Adrenal gland (tissue), 12 donors: ENCODE results near the gene CCDC170. TPM values are rescaled to one million over a fixed set of nuclear protein-coding genes. Genes with fewer than 3 reads are reported as not detected.

Experiments
- DNase-seq, 7 donors: peaks; one replicate each; pipeline ENCODE4 v3.0.0-alpha.2; 2019 to 2020
- H3K27ac ChIP-seq, 5 donors: fragments of 200-600 bp; sonication (generic) in 4 of 5; 1 replicate in 3 of 5; 2 replicates in 2 of 5; pipeline versions ENCODE4 v1.5.1 to v1.8.0; 2016 to 2020; ENCODE audit warnings: mild to moderate bottlenecking in 1 of 5
- H3K27me3 ChIP-seq: fragments of 200-600 bp; 2 replicates; pipeline ENCODE4 v1.8.0; 2021
- H3K36me3 ChIP-seq, 2 donors: fragments of 200-600 bp; replicated peaks in 1 of 2; 1 replicate in 1 of 2; 2 replicates in 1 of 2; pipeline versions ENCODE4 v1.5.1 to v1.8.0; 2018 to 2022
- H3K4me1 ChIP-seq, 2 donors: fragments of 200-600 bp; replicated peaks in 1 of 2; 1 replicate in 1 of 2; 2 replicates in 1 of 2; pipeline versions ENCODE4 v1.5.1 to v1.8.0; 2018 to 2021
- H3K4me3 ChIP-seq, 4 donors: fragments of 200-600 bp; sonication (generic) in 3 of 4; one replicate each; pipeline ENCODE4 v1.5.1; 2016 to 2018
- H3K9me3 ChIP-seq, 3 donors: fragments of 200-600 bp; sonication (generic) in 1 of 3; replicated peaks in 1 of 3; 1 replicate in 2 of 3; 2 replicates in 1 of 3; pipeline versions ENCODE4 v1.5.1 to v1.8.0; 2016 to 2021
- CTCF ChIP-seq, 6 experiments: fragments of 450-650 bp in 4 of 6; fragments of 200-600 bp in 2 of 6; sonication (generic) in 1 of 6; IDR thresholded peaks; 1 replicate in 5 of 6; 2 replicates in 1 of 6; pipeline versions ENCODE4 v1.5.1 to v1.8.0; 2016 to 2021; ENCODE audit warnings: antibody characterized with exemption in 6 of 6, mild to moderate bottlenecking in 2 of 6, moderate library complexity in 1 of 6
- POLR2A ChIP-seq, 2 donors: fragments of 450-650 bp; IDR thresholded peaks; one replicate each; pipeline ENCODE4 v1.6.1; 2017; ENCODE audit warnings: antibody characterized with exemption in 2 of 2, mild to moderate bottlenecking in 2 of 2, moderate library complexity in 1 of 2
- WGBS, 4 donors: extraction: QIAGEN DNeasy Blood & Tissue Kit in 2 of 4; methylation state at CpG; one replicate each; pipeline versions ENCODE4 v1.1.5 to v1.1.7; 2013 to 2017; 5-methylcytosine and 5-hydroxymethylcytosine counted together
- intact Hi-C, 2 donors: fragments of 100-400 bp; cut with DNase I; formaldehyde crosslinking; loops; one replicate each; pipeline versions ENCODE4 v1.14.1 to v1.15.0; 2022 to 2023
- polyA plus RNA-seq, 3 donors: library from polyadenylated mRNA; stranded (reverse); fragments of 200-250 nt in 2 of 3; fragments of 350-450 nt in 1 of 3; fragmentation: Illumina TruSeq in 1 of 3; extraction: RNeasy Lipid Tissue Mini Kit (QIAGEN cat#74804) in 1 of 3; gene quantifications; one replicate each; pipeline ENCODE4 v1.2.3, GENCODE V29; 2013 to 2014
- total RNA-seq, 9 donors: library from RNA; depleted of rRNA in 4 of 9; stranded (reverse); fragments of >200 nt in 4 of 9; fragments of 120-200 nt in 1 of 9; fragmentation: NEBNext Ultra II Directional in 1 of 9; extraction: Animal tissue kit (Norgen Biotek cat#: 25700) in 1 of 9; gene quantifications; one replicate each; pipeline versions ENCODE4 v1.1.0 to v1.2.4, GENCODE V29; 2013 to 2023
- donor health status: healthy with polysubstance abuse.
- donor health status: Bipolar disorder and iron deficiency.
- donor health status: DM: yes; HTN: yes; CAD: no.
- donor health status: DM: no; HTN: no; CAD: no.
- donor health status: DM: no; HTN: no; CAD: no.
- donor health status: DM: yes; HTN: yes; CAD: no.

Gene CCDC170
- total and polyA plus RNA-seq, 12 donors = 2.0 to 13.5 (median 6.1) TPM

- no peaks in the 10 kb centered on the region for H3K36me3 ChIP-seq
- 38 to 54% (median 47%) methylated on average over 4 of the region's 4 CpGs for WGBS, 4 donors
- peak overlapping the region in 1 of 4 donors; percentile 10 for H3K4me3 ChIP-seq
- peaks cover 25 to 30% of the 10 kb centered on the region in 2 donors for H3K4me1 ChIP-seq
- DNase-seq = no peak
- no peaks in the 10 kb centered on the region for H3K9me3 ChIP-seq
- no peaks in the 10 kb centered on the region for H3K27me3 ChIP-seq
- TF ChIP-seq CTCF (IDR thresholded peaks at IDR 0.05) (no peak), POLR2A (IDR thresholded peaks at IDR 0.05) (no peak)
- H3K27ac ChIP-seq = peak overlapping the region in 3 of 5 donors; percentile 53 to 70 (median 63)
- intact Hi-C loops = no loop called here
Observed at GRCh38 chr6:151502499-151502898, 8.7 kb downstream of the CCDC170 start.

- Histone ChIP-seq H3K4me1 (peaks cover 16 to 17% of the 10 kb centered on the region in 2 donors), H3K36me3 (no peaks in the 10 kb centered on the region), H3K4me3 (no peak overlapping the region), H3K9me3 (no peaks in the 10 kb centered on the region), H3K27me3 (no peaks in the 10 kb centered on the region), H3K27ac (no peak overlapping the region)
- TF ChIP-seq POLR2A (IDR thresholded peaks at IDR 0.05) = no peak
- no peak for TF ChIP-seq CTCF (IDR thresholded peaks at IDR 0.05)
- intact Hi-C loops = no loop called here
- DNase-seq = no peak
- WGBS, 4 donors = 66 to 95% (median 80%) methylated on average over 2 of the region's 2 CpGs
Observed at GRCh38 chr6:151506761-151507160, 12.9 kb downstream of the CCDC170 start.

- Histone ChIP-seq H3K27ac (no peak overlapping the region), H3K36me3 (no peaks in the 10 kb centered on the region), H3K27me3 (no peaks in the 10 kb centered on the region), H3K9me3 (no peaks in the 10 kb centered on the region), H3K4me1 (peaks cover 0 to 2% of the 10 kb centered on the region in 2 donors), H3K4me3 (no peak overlapping the region)
- intact Hi-C loops = no loop called here
- TF ChIP-seq POLR2A (IDR thresholded peaks at IDR 0.05) (no peak), CTCF (IDR thresholded peaks at IDR 0.05) (no peak)
- no peak for DNase-seq
- 81 to 88% (median 84%) methylated on average over 2 of the region's 2 CpGs for WGBS, 4 donors
Observed at GRCh38 chr6:151509048-151509447, 15.2 kb downstream of the CCDC170 start.

GRCh38 chr6:151512481-151512880, 18.7 kb downstream of the CCDC170 start:
- Histone ChIP-seq H3K36me3 (no peaks in the 10 kb centered on the region), H3K9me3 (no peaks in the 10 kb centered on the region), H3K27me3 (no peaks in the 10 kb centered on the region), H3K4me3 (no peak overlapping the region), H3K27ac (no peak overlapping the region), H3K4me1 (no peaks in the 10 kb centered on the region)
- no peak for DNase-seq
- TF ChIP-seq CTCF (IDR thresholded peaks at IDR 0.05) (no peak), POLR2A (IDR thresholded peaks at IDR 0.05) (no peak)
- intact Hi-C loops = no loop called here
- 67 to 78% (median 75%) methylated on average over 5 of the region's 5 CpGs for WGBS, 4 donors
